ENCODE measurements around the gene NKX2-2. TPM values are rescaled to one million over a fixed set of nuclear protein-coding genes. Genes with fewer than 3 reads are reported as not detected.
"Not testable (repeated sequence)": the region's sequence is repeated elsewhere in the genome, so short reads cannot be mapped to it uniquely, and the experiment has no call there.

Gene NKX2-2
- total RNA-seq, 1 donor from 2014 or later = not detected

DNA sequence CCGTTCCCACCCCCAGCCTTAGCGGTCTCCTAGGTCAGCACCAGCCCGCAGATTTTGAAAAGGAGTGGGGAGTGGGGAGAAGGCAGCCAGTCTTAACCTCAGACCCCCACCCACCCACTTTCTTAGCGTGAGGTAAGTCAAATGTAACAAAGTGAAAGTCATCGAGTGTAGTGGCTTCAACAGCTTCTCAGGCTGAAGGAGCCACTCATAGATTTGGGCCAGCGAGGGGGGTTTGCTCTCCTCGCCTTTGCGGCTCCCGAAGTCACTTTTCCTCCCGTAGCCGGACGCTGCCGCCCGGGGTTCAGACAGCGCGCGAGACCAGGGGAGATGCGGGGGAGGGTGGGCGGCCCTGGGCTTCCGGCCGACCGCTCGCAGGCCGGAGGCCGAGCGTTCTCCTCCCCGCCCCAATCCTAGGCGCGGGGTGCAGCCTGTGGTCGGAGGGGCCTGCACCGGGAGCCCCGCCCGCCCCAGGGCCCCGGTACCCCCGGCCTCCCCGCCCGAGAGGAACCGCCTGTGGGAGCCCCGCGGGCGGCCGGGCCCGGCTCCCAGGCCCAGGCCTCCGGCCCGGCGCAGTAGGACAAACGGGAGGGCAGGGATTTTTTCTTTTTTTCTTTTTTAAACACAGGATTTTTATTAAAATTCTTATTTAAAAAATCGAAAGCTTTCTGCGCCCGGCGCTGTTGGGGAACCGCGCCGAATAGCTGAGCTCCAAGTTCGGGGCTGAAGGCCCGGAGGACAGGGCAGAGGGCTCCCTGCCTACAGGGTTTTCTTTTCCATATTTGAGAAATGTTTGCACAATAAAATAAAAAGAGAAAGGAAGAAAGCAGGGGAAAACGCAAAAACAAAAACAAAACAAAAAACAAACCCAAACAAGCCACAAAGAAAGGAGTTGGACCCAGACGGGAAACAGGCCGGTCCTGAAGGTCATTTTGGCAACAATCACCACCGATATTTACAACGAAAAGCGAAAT, 3.2 kb downstream of the NKX2-2 start:
- intact Hi-C loops (cut with micrococcal nuclease) = loop anchor here (2.0 kb wide), 1 partner anchor 14 kb away; no protein-coding TSS in a partner anchor

- intact Hi-C loops (cut with micrococcal nuclease) = loop anchor here (1.0 to 5.0 kb wide), 4 partner anchors 10 to 1068 kb away; partner anchors contain the start of gene NKX2-4
Observed at GRCh38 chr20:21509597-21510371, 4.1 kb downstream of the NKX2-2 start.

GRCh38 chr20:21509079-21509596, 4.7 kb downstream of the NKX2-2 start:
- intact Hi-C loops (cut with micrococcal nuclease) = loop anchor here (1.0 to 5.0 kb wide), 3 partner anchors 10 to 1068 kb away; partner anchors contain the start of gene NKX2-4

DNA sequence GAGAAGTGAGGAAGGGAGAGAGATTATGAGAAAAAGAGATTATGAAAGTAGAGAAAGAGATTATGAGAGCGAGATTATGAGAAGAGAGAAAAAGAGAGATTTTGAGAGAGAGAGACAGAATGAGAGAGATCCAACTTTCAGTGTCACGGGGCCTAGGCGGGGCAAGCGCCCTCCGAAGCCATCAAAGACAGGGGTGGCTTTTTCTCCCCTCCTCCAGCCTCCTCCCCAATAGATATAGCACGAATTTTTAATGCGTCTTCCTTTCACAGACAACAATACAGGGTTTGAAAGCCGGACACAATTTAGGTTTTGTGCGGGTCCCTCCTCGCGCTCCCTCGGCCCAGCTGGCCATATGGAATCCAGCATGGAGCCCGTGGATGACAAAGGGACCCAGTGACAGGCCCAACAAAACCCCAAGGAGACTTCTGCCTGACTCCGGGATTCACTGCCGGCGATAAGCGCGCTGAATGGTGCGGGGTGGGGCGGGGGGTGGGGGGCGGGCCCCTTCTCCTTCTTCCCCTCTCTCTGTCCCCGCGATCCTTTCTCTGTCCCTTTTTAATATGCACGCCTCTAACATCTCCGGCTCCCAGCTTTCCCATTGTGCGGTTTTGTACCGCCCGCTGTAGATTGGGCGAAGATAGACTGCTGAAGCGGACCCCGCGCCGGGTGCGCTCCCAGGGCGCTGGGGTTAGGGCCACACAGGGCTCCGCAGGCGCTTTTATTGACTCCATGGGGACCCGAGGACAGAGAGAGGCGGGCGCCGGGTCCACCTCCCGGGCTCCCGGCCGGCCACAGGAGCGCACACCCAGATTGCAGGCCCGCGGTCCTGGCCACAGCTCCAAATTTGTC, 5.4 kb downstream of the NKX2-2 start:
- intact Hi-C loops (cut with micrococcal nuclease) = loop anchor here (1.0 to 5.0 kb wide), 3 partner anchors 11 to 1069 kb away; partner anchors contain the start of gene NKX2-4

- intact Hi-C loops (cut with micrococcal nuclease) = loop anchor here (5.0 kb wide), 2 partner anchors 110 to 1070 kb away; partner anchors contain the start of gene NKX2-4
Observed at GRCh38 chr20:21507400-21508229, 6.2 kb downstream of the NKX2-2 start.

DNA sequence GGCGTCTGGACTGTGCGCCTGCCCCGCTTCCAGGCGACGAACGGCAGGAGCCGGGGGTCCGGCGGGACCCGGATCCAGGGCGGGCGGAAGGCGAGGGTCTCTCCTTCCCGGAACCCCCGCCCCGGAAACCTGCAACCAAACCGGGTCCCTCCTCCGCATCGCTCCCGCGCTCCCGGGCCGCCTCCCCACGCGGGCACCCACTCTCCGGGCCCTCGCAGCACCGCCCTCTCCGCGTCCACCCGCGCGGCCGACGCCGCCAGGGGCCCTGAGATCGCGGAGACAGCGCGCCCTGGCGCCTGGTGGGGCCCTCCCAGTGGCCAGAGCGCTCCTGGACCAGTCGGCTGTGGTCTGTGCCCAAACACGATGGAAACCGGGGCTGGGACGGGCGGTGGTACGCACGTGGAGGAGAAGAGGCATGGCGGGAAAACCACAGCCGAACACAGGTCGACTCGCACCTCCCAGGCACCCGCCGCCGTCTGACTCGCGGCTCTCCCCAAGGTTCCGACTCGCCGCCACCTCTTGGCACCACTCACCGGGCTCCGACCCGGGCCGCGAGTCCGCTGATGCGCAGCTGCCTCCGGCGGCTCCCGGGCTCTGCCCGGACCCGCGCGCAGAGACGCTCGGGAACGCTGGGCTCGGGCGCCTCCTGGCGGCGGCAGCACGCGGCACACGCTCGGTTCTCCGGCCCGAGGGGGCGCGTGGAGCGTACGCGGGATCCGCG, 7.9 kb downstream of the NKX2-2 start:
- intact Hi-C loops (cut with micrococcal nuclease) = loop anchor here (1.0 to 5.0 kb wide), 6 partner anchors 109 to 1071 kb away; partner anchors contain the start of gene NKX2-4

GRCh38 chr20:21505161-21505809, 8.6 kb downstream of the NKX2-2 start:
- intact Hi-C loops (cut with micrococcal nuclease) = loop anchor here (1.0 to 5.0 kb wide), 4 partner anchors 108 to 1072 kb away; partner anchors contain the start of gene NKX2-4

DNA sequence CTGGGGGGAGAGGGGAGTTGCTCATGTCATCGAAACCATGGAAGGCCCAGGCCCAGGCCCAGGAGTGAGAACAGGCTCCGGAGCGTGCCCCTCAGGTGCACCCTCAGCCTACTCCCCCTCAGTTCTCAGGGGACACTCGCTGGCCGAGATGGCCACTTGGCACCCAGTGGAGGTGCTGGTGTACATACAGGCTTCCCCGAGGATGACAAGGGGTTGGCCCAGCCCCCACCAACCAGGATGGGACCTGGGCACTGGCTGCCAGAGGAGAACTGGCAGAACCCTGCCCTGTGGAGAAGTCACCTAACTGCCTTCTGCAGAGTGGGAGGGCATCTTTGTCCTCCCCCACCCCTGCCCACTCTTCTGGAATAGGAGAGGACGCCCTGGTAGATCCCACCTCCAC, 9.5 kb downstream of the NKX2-2 start:
- intact Hi-C loops (cut with micrococcal nuclease) = no loop called here

DNA sequence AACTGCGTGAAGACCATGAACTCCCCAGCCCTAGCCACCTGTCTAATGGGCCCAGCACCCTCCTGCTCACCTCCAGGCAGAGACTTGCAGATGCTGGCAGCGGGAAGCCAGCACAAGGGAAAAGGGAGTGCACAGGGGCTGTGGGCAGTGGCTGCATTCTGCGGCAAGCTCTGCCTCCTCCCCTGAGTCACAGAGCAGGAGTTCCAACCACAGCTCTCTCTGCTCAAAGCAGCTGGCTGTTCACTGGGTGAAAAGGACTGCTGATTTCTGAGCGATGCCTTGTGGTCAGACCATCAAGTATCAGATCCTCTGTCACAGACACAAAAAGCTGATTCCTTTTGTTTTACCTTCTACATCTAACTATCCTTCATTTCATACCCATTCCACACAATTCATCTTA, 10.5 kb downstream of the NKX2-2 start:
- intact Hi-C loops (cut with micrococcal nuclease) = no loop called here

- intact Hi-C loops (cut with micrococcal nuclease) = no loop called here
Observed at GRCh38 chr20:21501184-21501583, 12.7 kb downstream of the NKX2-2 start.

DNA sequence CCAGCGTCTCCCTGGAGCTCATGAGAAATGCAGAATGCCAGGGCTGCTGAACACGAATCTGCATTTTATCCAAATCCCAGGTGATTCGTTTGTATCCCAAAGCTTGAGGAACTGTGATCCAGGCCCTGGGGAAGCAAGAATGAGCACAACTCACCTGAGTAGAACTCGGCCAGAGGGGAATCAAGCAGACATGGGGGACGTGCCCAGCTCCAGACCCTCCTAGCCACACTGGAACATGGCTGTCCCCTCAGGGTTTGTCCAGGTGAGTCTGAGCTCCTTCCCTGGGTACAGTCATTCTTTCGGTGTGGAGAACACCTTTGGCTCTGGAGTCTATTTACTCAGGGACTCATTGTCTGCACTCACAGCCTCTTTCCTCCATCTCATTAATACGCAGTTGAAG, 13.3 kb downstream of the NKX2-2 start:
- intact Hi-C loops (cut with micrococcal nuclease) = no loop called here

DNA sequence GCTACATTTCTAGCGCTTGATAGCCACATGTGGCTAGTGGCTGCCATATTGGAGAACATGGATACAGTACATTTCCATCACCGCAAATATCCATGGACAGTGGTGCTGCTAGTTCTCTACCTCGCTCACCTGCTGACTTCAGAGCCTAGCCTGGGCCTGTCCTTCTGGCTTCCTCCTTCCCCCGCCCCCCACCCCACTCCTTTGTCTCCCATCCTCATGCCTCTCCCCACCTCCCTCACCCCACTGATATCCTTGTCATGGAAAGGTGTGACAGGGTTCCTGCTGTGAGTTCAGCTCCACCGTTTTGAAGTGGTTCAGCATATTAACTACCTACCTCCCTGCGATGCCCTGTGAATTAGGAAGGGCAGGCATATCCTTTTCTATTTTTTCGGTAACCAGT, 14.2 kb downstream of the NKX2-2 start:
- intact Hi-C loops (cut with micrococcal nuclease) = no loop called here

GRCh38 chr20:21498635-21499034, 15.2 kb downstream of the NKX2-2 start:
- intact Hi-C loops (cut with micrococcal nuclease) = no loop called here

DNA sequence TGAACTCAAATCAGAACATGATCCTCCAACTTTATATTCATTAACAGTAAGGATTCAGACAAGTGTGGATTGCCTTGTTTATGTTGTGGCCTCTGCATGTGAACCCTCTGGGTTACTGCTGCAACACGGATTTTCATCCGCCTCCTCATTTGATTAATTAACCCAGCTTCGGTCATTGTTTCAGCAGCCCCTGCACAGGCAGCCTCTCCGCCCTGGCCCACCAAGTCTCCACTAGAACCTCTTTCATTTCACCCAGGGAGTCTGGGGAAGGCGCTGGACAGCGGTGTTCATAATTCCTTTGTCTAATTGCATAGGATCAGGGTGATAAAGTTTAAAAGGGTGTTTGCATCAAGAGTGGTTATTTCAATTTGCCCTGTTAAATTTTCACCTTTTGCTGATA, 15.7 kb downstream of the NKX2-2 start:
- intact Hi-C loops (cut with micrococcal nuclease) = no loop called here

GRCh38 chr20:21496452-21496851, 17.4 kb downstream of the NKX2-2 start:
- intact Hi-C loops (cut with micrococcal nuclease) = no loop called here

GRCh38 chr20:21493049-21493448, 20.8 kb downstream of the NKX2-2 start:
- intact Hi-C loops (cut with micrococcal nuclease) = no loop called here

- intact Hi-C loops (cut with micrococcal nuclease) = no loop called here
Observed at GRCh38 chr20:21490105-21490504, 23.8 kb downstream of the NKX2-2 start.

GRCh38 chr20:21480144-21480543, 33.7 kb downstream of the NKX2-2 start:
- intact Hi-C loops (cut with micrococcal nuclease) = not testable (repeated sequence)

Measured in T-helper 2 cell treated with Interferon-gamma antibody and Interleukin-4, amounts not matched to agents 100 ng/mL and 5 ng/mL, for 36 hours (primary cell).